ENCODE data around the gene MDH2. TPM values are rescaled to one million over a fixed set of nuclear protein-coding genes. Genes with fewer than 3 reads are reported as not detected.

MDH2 gene
- total and polyA plus RNA-seq, 10 of the 15 experiments (the other 5 are each of a cell fraction or from before 2014, with no cell fraction given) = 106 to 530 (median 202) TPM

DNA sequence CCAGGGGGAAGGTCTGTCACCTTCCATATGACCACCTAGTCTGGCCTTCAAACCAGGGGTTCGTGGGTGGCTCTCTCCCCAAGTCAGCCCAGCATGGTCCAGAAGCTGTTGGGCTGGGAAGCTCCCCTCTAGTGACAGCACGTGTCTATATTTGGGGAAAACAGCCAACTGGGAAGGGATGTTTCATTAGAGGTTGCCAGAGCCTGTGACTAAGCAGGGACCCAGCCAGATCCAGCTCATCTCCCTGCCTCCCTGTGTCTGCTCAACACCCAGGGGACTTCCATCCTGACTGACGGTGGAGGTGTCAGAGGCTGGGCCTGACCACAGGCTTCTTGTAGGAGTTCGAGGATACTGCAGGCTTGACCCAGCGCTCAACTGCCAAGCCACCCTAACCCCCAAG, 10.6 kb upstream of the MDH2 start:
- Histone ChIP-seq H3K9me3 (replicated peaks; ENCODE audit: control insufficient read depth, insufficient read depth, low read length) (no peaks in the 10 kb centered on the region), H3K4me2 (ENCODE audit: control insufficient read depth, insufficient read depth) (no peak overlapping the region), H3K27me3 (replicated peaks in 1 of 2; ENCODE audit: control insufficient read depth in 2 of 2, insufficient read depth in 2 of 2, low read length in 1 of 2) (no peaks in the 10 kb centered on the region), H3K27ac (ENCODE audit: control insufficient read depth, insufficient read depth) (no peak overlapping the region), H3K4me1 (ENCODE audit: control insufficient read depth, insufficient read depth, low read length) (no peaks in the 10 kb centered on the region), H4K20me1 (ENCODE audit: control insufficient read depth, insufficient read depth) (no peaks in the 10 kb centered on the region), H3K36me3 (ENCODE audit: control insufficient read depth in 2 of 2, insufficient read depth in 2 of 2, low read length in 1 of 2) (no peaks in the 10 kb centered on the region), H3K79me2 (ENCODE audit: control insufficient read depth, insufficient read depth, low read length) (no peaks in the 10 kb centered on the region), H2AFZ (ENCODE audit: control insufficient read depth, low read depth, low read length) (no peak overlapping the region), H3K9ac (ENCODE audit: control insufficient read depth, insufficient read depth, low read length) (no peak overlapping the region), H3K4me3 (no peak overlapping the region)
- in situ Hi-C loops (cut with MboI) = loop anchor here (25.0 kb wide), 1 partner anchor 975 kb away; the partner anchor contains the start of gene RCC1L
- DNase-seq (ENCODE audit: low read depth, low spot score) = no peak
- FAIRE-seq = no peak
- RAD21 ChIA-PET (ENCODE audit: unreplicated experiment) = interaction anchor here (0.5 kb wide), 1 partner anchor 82 kb away, joined by 3 read pairs; no protein-coding TSS in a partner anchor
- TF ChIP-seq, protein P1, sequence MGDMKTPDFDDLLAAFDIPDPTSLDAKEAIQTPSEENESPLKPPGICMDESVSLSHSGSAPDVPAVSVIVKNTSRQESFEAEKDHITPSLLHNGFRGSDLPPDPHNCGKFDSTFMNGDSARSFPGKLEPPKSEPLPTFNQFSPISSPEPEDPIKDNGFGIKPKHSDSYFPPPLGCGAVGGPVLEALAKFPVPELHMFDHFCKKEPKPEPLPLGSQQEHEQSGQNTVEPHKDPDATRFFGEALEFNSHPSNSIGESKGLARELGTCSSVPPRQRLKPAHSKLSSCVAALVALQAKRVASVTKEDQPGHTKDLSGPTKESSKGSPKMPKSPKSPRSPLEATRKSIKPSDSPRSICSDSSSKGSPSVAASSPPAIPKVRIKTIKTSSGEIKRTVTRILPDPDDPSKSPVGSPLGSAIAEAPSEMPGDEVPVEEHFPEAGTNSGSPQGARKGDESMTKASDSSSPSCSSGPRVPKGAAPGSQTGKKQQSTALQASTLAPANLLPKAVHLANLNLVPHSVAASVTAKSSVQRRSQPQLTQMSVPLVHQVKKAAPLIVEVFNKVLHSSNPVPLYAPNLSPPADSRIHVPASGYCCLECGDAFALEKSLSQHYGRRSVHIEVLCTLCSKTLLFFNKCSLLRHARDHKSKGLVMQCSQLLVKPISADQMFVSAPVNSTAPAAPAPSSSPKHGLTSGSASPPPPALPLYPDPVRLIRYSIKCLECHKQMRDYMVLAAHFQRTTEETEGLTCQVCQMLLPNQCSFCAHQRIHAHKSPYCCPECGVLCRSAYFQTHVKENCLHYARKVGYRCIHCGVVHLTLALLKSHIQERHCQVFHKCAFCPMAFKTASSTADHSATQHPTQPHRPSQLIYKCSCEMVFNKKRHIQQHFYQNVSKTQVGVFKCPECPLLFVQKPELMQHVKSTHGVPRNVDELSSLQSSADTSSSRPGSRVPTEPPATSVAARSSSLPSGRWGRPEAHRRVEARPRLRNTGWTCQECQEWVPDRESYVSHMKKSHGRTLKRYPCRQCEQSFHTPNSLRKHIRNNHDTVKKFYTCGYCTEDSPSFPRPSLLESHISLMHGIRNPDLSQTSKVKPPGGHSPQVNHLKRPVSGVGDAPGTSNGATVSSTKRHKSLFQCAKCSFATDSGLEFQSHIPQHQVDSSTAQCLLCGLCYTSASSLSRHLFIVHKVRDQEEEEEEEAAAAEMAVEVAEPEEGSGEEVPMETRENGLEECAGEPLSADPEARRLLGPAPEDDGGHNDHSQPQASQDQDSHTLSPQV (IDR thresholded peaks at IDR 0.05) = no peak
- TF ChIP-seq CHD2 (IDR thresholded peaks at IDR 0.05; ENCODE audit: borderline replicate concordance, low read depth, low read length) = no peak
- no peak for TF ChIP-seq PAX8 (IDR thresholded peaks at IDR 0.05)
- TF ChIP-seq YY1 (IDR thresholded peaks at IDR 0.05; ENCODE audit: low read depth, low read length) = no peak
- TF ChIP-seq SKIL (IDR thresholded peaks at IDR 0.05; ENCODE audit: low read depth, poor library complexity, severe bottlenecking) = no peak
- no peak for TF ChIP-seq IKZF1 (conservative IDR thresholded peaks at IDR 0.05)
- no peak for TF ChIP-seq BHLHE40 (IDR thresholded peaks at IDR 0.05; ENCODE audit: borderline replicate concordance in 1 of 2, low read depth in 2 of 2, low read length in 1 of 2)
- TF ChIP-seq POLR2A (IDR thresholded peaks at IDR 0.05; ENCODE audit: low read depth, low read length) = no peak
- no peak for TF ChIP-seq RAD51 (IDR thresholded peaks at IDR 0.05)
- TF ChIP-seq ZNF384 (IDR thresholded peaks at IDR 0.05; ENCODE audit: borderline replicate concordance, low read depth, low read length) = no peak
- no peak for TF ChIP-seq TAF1 (IDR thresholded peaks at IDR 0.05; ENCODE audit: borderline replicate concordance, low read depth, low read length)
- TF ChIP-seq RELA (IDR thresholded peaks at IDR 0.05; ENCODE audit: borderline replicate concordance, partially characterized antibody) = no peak
- TF ChIP-seq DPF2 (IDR thresholded peaks at IDR 0.05) = no peak
- CTCF ChIA-PET = interaction anchor here (1.0 kb wide), 1 partner anchor 17 kb away, joined by 5 read pairs; no protein-coding TSS in a partner anchor
- POLR2A ChIA-PET = no interaction called here
- no peak for ATAC-seq
- SMC1A ChIA-PET (ENCODE audit: uncharacterized antibody, unreplicated experiment) = interaction anchor here (2.1 kb wide), 1 partner anchor 17 kb away, joined by 5 read pairs; no protein-coding TSS in a partner anchor
- 95% methylated on average over 5 of the region's 5 CpGs for WGBS (ENCODE audit: insufficient coverage, insufficient replicate concordance, low lambda C conversion rate, missing lambda C conversion rate)
- intact Hi-C loops (cut with micrococcal nuclease; ENCODE audit: unreplicated experiment) = no loop called here
- no TSS peak for BruUV-seq (replicated peaks)
